DMS53 treated with DMSO at 0.1 percent for 48 hours (cell line): ENCODE data around the gene FBXO44.

Experiments
- DNase-seq: peaks from one replicate; lab custom pipeline; 2025; ENCODE audit not compliant: unreplicated experiment; lab: John Stamatoyannopoulos, UW

Gene FBXO44

GRCh38 chr1:11657654-11658053 lies 3.0 kb downstream of the FBXO44 start:
- DNase-seq = no peak

GRCh38 chr1:11658542-11658941 lies 3.9 kb downstream of the FBXO44 start:
- DNase-seq = no peak

GRCh38 chr1:11659748-11660147 lies 5.1 kb downstream of the FBXO44 start:
- no peak for DNase-seq

- DNase-seq = no peak
These were observed 6.4 kb downstream of the FBXO44 start for GRCh38 chr1:11661103-11661502.

GRCh38 chr1:11664336-11665065 lies 9.8 kb downstream of the FBXO44 start:
- DNase-seq = peak; percentile 13

- no peak for DNase-seq
These were observed 13.8 kb downstream of the FBXO44 start for GRCh38 chr1:11668516-11668915.

- no peak for DNase-seq
These were observed 16.1 kb downstream of the FBXO44 start for GRCh38 chr1:11670747-11671146.

GRCh38 chr1:11671205-11671543 lies 16.5 kb downstream of the FBXO44 start:
- no peak for DNase-seq

- no peak for DNase-seq
These were observed 17.0 kb downstream of the FBXO44 start for GRCh38 chr1:11671544-11672286.

- DNase-seq = no peak
These were observed 18.6 kb downstream of the FBXO44 start for GRCh38 chr1:11673089-11673769.

GRCh38 chr1:11674488-11674887 lies 19.8 kb downstream of the FBXO44 start:
- DNase-seq = no peak

- DNase-seq = no peak
These were observed 20.6 kb downstream of the FBXO44 start for GRCh38 chr1:11675325-11675724.

GRCh38 chr1:11676386-11677103 lies 21.9 kb downstream of the FBXO44 start:
- DNase-seq = no peak

- no peak for DNase-seq
These were observed 23.8 kb downstream of the FBXO44 start for GRCh38 chr1:11678442-11678841.

- DNase-seq = no peak
These were observed 25.8 kb downstream of the FBXO44 start for GRCh38 chr1:11680270-11681070.

- DNase-seq = peak; percentile 61
These were observed 26.5 kb downstream of the FBXO44 start, which contains the start of gene MAD2L2 for GRCh38 chr1:11681071-11681771. TSS of gene MAD2L2 (minus strand) at chr1:11681148. CDS start at chr1:11680601, 547 bp downstream.

- DNase-seq = no peak
These were observed 27.7 kb downstream of the FBXO44 start for GRCh38 chr1:11682287-11682771.

GRCh38 chr1:11682799-11683198 lies 28.1 kb downstream of the FBXO44 start:
- no peak for DNase-seq

- DNase-seq = no peak
These were observed 29.4 kb downstream of the FBXO44 start for GRCh38 chr1:11684070-11684469.
